IMR-90 (cell line): ENCODE measurements around the gene ATP1A3. TPM values are rescaled to one million over a fixed set of nuclear protein-coding genes. Genes with fewer than 3 reads are reported as not detected.

Experiments
- ATAC-seq: fragments of 200-7000 bp; cut with Tn5 transposase; 2 replicates; pipeline ENCODE4 v1.9.1; 2020; ENCODE audit warnings: low read depth, mild to moderate bottlenecking, moderate library complexity
- BruUV-seq: library from RNA; stranded (reverse); fragments of 400-500 nt; replicated peaks from 2 replicates; lab custom pipeline; 2021; lab: Mats Ljungman, UMichigan
- CTCF ChIA-PET: fragments of 300-600 bp; formaldehyde crosslinking; extraction: SDS; loops from one replicate; lab custom pipeline; 2021; ENCODE audit warnings: antibody characterized with exemption; lab: Yijun Ruan, JAX
- POLR2A ChIA-PET: fragments of 300-600 bp; sonication (Branson Sonifier 250); formaldehyde crosslinking; loops from one replicate; lab custom pipeline; 2022; ENCODE audit warnings: antibody characterized with exemption; ENCODE audit not compliant: unreplicated experiment; lab: Charles Lee
- DNase-seq: peaks from one replicate; pipeline ENCODE4 v3.0.0; 2013
- H2AFZ ChIP-seq: replicated peaks from 2 replicates; pipeline ENCODE3; 2013; ENCODE audit warnings: low read length, mild to moderate bottlenecking; ENCODE audit not compliant: poor library complexity
- H2AK5ac ChIP-seq: 2 replicates; pipeline ENCODE4 v1.6.1; 2013; ENCODE audit warnings: low read depth, low read length, inconsistent platforms
- H2AK9ac ChIP-seq: replicated peaks from 2 replicates; pipeline ENCODE3; 2013; ENCODE audit warnings: mild to moderate bottlenecking, low read depth, low read length, moderate library complexity; ENCODE audit not compliant: poor library complexity
- H2BK120ac ChIP-seq: 2 replicates; pipeline ENCODE4 v1.6.1; 2013; ENCODE audit warnings: low read depth, low read length, inconsistent platforms
- H2BK15ac ChIP-seq: 3 replicates; pipeline ENCODE4 v1.6.1; 2013; ENCODE audit warnings: low read depth, low read length, inconsistent platforms
- H2BK20ac ChIP-seq: 2 replicates; pipeline ENCODE4 v1.6.1; 2013; ENCODE audit warnings: low read depth, mild to moderate bottlenecking, inconsistent platforms, low read length, moderate library complexity
- H2BK5ac ChIP-seq: 2 replicates; pipeline ENCODE4 v1.6.1; 2013; ENCODE audit warnings: mild to moderate bottlenecking, low read depth, low read length, inconsistent platforms; ENCODE audit not compliant: poor library complexity, severe bottlenecking
- H3K14ac ChIP-seq: replicated peaks from 2 replicates; pipeline ENCODE4 v1.6.1; 2013; ENCODE audit warnings: low read depth, low read length, inconsistent platforms
- H3K18ac ChIP-seq: 2 replicates; pipeline ENCODE4 v1.6.1; 2013; ENCODE audit warnings: low read depth, low read length, control low read depth
- H3K23ac ChIP-seq: 2 replicates; pipeline ENCODE4 v1.6.1; 2013; ENCODE audit warnings: low read depth, low read length, inconsistent platforms
- H3K27ac ChIP-seq: 2 replicates; pipeline ENCODE4 v1.5.1; 2013; ENCODE audit warnings: mild to moderate bottlenecking, control low read depth, low read length; ENCODE audit not compliant: insufficient read depth
- H3K27me3 ChIP-seq: 2 replicates; pipeline ENCODE4 v1.6.1; 2013; ENCODE audit warnings: low read length; ENCODE audit not compliant: control insufficient read depth, insufficient read depth
- H3K36me3 ChIP-seq: 2 replicates; pipeline ENCODE4 v1.6.1; 2013; ENCODE audit warnings: low read length, mixed read lengths; ENCODE audit not compliant: control insufficient read depth, insufficient read depth
- H3K4ac ChIP-seq: 2 replicates; pipeline ENCODE4 v1.6.1; 2013; ENCODE audit warnings: low read depth, low read length, inconsistent platforms
- H3K4me1 ChIP-seq: 2 replicates; pipeline ENCODE4 v1.6.1; 2013; ENCODE audit warnings: low read length, mixed read lengths; ENCODE audit not compliant: control insufficient read depth, insufficient read depth
- H3K4me2 ChIP-seq: 2 replicates; pipeline ENCODE4 v1.6.1; 2013; ENCODE audit warnings: low read depth, mild to moderate bottlenecking, control low read depth, low read length, moderate library complexity
- H3K4me3 ChIP-seq: 2 replicates; pipeline ENCODE4 v1.5.1; 2013; ENCODE audit warnings: low read depth, mild to moderate bottlenecking, control low read depth, low read length, moderate library complexity; ENCODE audit not compliant: insufficient read depth
- H3K56ac ChIP-seq: 2 replicates; pipeline ENCODE4 v1.6.1; 2013; ENCODE audit warnings: low read length, inconsistent platforms; ENCODE audit not compliant: insufficient read depth; ENCODE audit errors: extremely low read depth
- H3K79me1 ChIP-seq, 2 experiments: 2 replicates each; pipeline ENCODE4 v1.6.1; 2013; ENCODE audit warnings: low read length in 2 of 2, inconsistent platforms in 1 of 2, low read depth in 1 of 2
- H3K9ac ChIP-seq: 2 replicates; pipeline ENCODE4 v1.6.1; 2013; ENCODE audit warnings: low read depth, low read length, control low read depth
- H3K9me1 ChIP-seq: 2 replicates; pipeline ENCODE4 v1.6.1; 2013; ENCODE audit warnings: low read length, inconsistent platforms; ENCODE audit not compliant: insufficient read depth
- H3K9me3 ChIP-seq: 2 replicates; pipeline ENCODE4 v1.6.1; 2013; ENCODE audit warnings: low read length; ENCODE audit not compliant: control insufficient read depth, insufficient read depth
- H4K20me1 ChIP-seq: 2 replicates; pipeline ENCODE4 v1.6.1; 2013; ENCODE audit warnings: low read length, inconsistent platforms; ENCODE audit not compliant: insufficient read depth
- H4K5ac ChIP-seq: 2 replicates; pipeline ENCODE4 v1.6.1; 2013; ENCODE audit warnings: mild to moderate bottlenecking, low read depth, low read length, control low read depth
- H4K8ac ChIP-seq, 2 experiments: 2 replicates each; pipeline ENCODE4 v1.6.1; 2013; ENCODE audit warnings: low read depth in 2 of 2, low read length in 2 of 2, control low read depth in 1 of 2, inconsistent platforms in 1 of 2
- H4K91ac ChIP-seq: 2 replicates; pipeline ENCODE4 v1.6.1; 2013; ENCODE audit warnings: low read depth, low read length, inconsistent platforms; ENCODE audit not compliant: insufficient read depth
- BHLHE40 ChIP-seq: fragments of 150-350 bp; IDR thresholded peaks from 2 replicates; pipeline ENCODE4 v1.6.1; 2016; ENCODE audit warnings: mild to moderate bottlenecking, low read depth, low read length
- CEBPB ChIP-seq: IDR thresholded peaks from 2 replicates; pipeline ENCODE4 v1.6.1; 2012; ENCODE audit warnings: low read depth, low read length, improper control_type of control experiment
- CHD1 ChIP-seq: IDR thresholded peaks from 2 replicates; pipeline ENCODE4 v1.6.1; 2012; ENCODE audit warnings: low read depth, low read length, improper control_type of control experiment
- FOS ChIP-seq: fragments of 150-350 bp; IDR thresholded peaks from 2 replicates; pipeline ENCODE4 v1.6.1; 2016; ENCODE audit warnings: low read depth, low read length
- MAZ ChIP-seq: IDR thresholded peaks from 2 replicates; pipeline ENCODE4 v1.6.1; 2012; ENCODE audit warnings: low read depth, mild to moderate bottlenecking, low read length, improper control_type of control experiment, moderate library complexity, borderline replicate concordance
- MXI1 ChIP-seq: IDR thresholded peaks from 2 replicates; pipeline ENCODE4 v1.6.1; 2012; ENCODE audit warnings: low read depth, mild to moderate bottlenecking, low read length, moderate library complexity, borderline replicate concordance
- NFE2L2 ChIP-seq: fragments of 150-350 bp; IDR thresholded peaks from 2 replicates; pipeline ENCODE4 v1.6.1; 2016; ENCODE audit warnings: low read depth, mild to moderate bottlenecking, low read length
- POLR2A ChIP-seq: IDR thresholded peaks from 2 replicates; pipeline ENCODE4 v1.6.1; 2012; ENCODE audit warnings: mild to moderate bottlenecking, low read depth, low read length
- RCOR1 ChIP-seq: IDR thresholded peaks from 2 replicates; pipeline ENCODE4 v1.6.1; 2012; ENCODE audit warnings: mild to moderate bottlenecking, low read length, improper control_type of control experiment; ENCODE audit not compliant: insufficient replicate concordance
- RFX5 ChIP-seq: IDR thresholded peaks from 2 replicates; pipeline ENCODE4 v1.8.0; 2012; ENCODE audit warnings: low read depth, mild to moderate bottlenecking, low read length, moderate library complexity
- WGBS, 2 experiments: methylation state at CpG; one replicate each; pipeline versions ENCODE4 v1.1.5 to v1.1.7; 2013; ENCODE audit warnings: missing lambda C conversion rate in 2 of 2; ENCODE audit not compliant: insufficient read length in 1 of 2; ENCODE audit errors: extremely low coverage in 2 of 2; 5-methylcytosine and 5-hydroxymethylcytosine counted together
- dilution Hi-C: fragments of 300-500 bp; cut with HindIII; formaldehyde crosslinking; loops from one replicate; pipeline ENCODE4 v1.14.3; 2018; ENCODE audit warnings: low sequenced_read_pairs; ENCODE audit not compliant: unreplicated experiment
- in situ Hi-C: fragments of 300-500 bp; cut with MboI; formaldehyde crosslinking; loops from 3 replicates; pipeline ENCODE4 v1.14.3; 2019; ENCODE audit warnings: low sequenced_read_pairs, inconsistent platforms, mixed read lengths
- intact Hi-C: fragments of 100-400 bp; cut with micrococcal nuclease; formaldehyde crosslinking; loops from 2 replicates; pipeline ENCODE4 v1.10.0; 2022
- polyA plus RNA-seq, 3 experiments: library from polyadenylated mRNA; depleted of rRNA; stranded (reverse); fragments of >200 nt; gene quantifications; 2 replicates each; pipeline ENCODE4 v1.2.3, GENCODE V29; 2012; ENCODE audit warnings: low replicate concordance in 1 of 3
- total RNA-seq: library from RNA; depleted of rRNA; stranded (reverse); fragments of >200 nt; gene quantifications from 2 replicates; pipeline ENCODE4 v1.2.3, GENCODE V29; 2012
- TF ChIP-seq, protein P1 (sequence below): fragments of 150-350 bp; IDR thresholded peaks from 2 replicates; pipeline ENCODE4 v1.6.1; 2016; ENCODE audit warnings: low read depth, mild to moderate bottlenecking, low read length, moderate library complexity, borderline replicate concordance

The ATP1A3 gene
- total and polyA plus RNA-seq, 2 of the 4 experiments (the other 2 are of a cell fraction): under 0.01 to 0.12 TPM

DNA sequence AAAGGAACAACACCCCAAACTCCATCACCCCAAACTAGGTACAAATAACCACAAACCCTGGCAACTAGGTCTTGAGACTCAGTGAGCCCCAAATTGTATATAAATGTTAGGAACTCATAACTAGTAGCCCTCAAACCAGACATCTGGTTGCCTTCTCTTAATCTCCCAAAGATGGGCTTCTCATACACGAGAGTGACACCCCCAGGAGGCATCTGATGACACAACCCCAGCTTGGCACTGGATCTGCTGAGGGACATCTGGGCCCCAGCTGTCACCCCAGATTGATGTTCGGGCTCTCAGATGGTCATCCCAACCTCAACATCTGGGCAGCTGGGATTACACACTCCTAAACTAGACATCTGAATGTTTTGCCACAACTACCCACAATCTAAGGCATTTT is 49.7 kb downstream of the ATP1A3 start:
- Histone ChIP-seq H3K4me1 (no peaks in the 10 kb centered on the region; the same call in 1 of the 2 replicates), H3K18ac (no peak overlapping the region), H4K8ac (no peak overlapping the region), H4K5ac (no peak overlapping the region), H3K27me3 (peaks cover 8% of the 10 kb centered on the region), H4K91ac (no peak overlapping the region), H3K36me3 (no peaks in the 10 kb centered on the region), H2BK15ac (no peak overlapping the region), H3K4me2 (no peak overlapping the region), H2AFZ (no peak overlapping the region), H3K79me1 (no peaks in the 10 kb centered on the region), H3K4me3 (no peak overlapping the region), H3K4ac (no peak overlapping the region), H2BK5ac (no peak overlapping the region), H3K9me3 (no peaks in the 10 kb centered on the region), H3K9ac (no peak overlapping the region), H3K56ac (no peak overlapping the region), H3K9me1 (no peaks in the 10 kb centered on the region), H2AK5ac (no peak overlapping the region), H2BK20ac (no peak overlapping the region), H3K23ac (no peak overlapping the region), H2AK9ac (no peak overlapping the region), H4K20me1 (no peaks in the 10 kb centered on the region), H3K27ac (no peak overlapping the region), H3K14ac (no peak overlapping the region), H2BK120ac (no peak overlapping the region)
- WGBS, 2 experiments: 83% methylated on average over 1 of the region's 2 CpGs; no CpG with 5 or more reads in 1 of the 2 experiments
- in situ Hi-C loops: no loop called here
- TF ChIP-seq POLR2A (no peak), RCOR1 (no peak), BHLHE40 (no peak), CHD1 (no peak), FOS (no peak), MXI1 (no peak), NFE2L2 (no peak), RFX5 (no peak), MAZ (no peak), CEBPB (no peak)
- TF ChIP-seq, protein P1, sequence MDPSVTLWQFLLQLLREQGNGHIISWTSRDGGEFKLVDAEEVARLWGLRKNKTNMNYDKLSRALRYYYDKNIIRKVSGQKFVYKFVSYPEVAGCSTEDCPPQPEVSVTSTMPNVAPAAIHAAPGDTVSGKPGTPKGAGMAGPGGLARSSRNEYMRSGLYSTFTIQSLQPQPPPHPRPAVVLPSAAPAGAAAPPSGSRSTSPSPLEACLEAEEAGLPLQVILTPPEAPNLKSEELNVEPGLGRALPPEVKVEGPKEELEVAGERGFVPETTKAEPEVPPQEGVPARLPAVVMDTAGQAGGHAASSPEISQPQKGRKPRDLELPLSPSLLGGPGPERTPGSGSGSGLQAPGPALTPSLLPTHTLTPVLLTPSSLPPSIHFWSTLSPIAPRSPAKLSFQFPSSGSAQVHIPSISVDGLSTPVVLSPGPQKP: no peak
- ATAC-seq (no peak), DNase-seq (no peak)
- ChIA-PET POLR2A (interaction anchor here (0.7 kb wide), 1 partner anchor 43 kb away, joined by 7 read pairs; no protein-coding TSS in a partner anchor), CTCF (no interaction called here)
- intact Hi-C loops: no loop called here
- dilution Hi-C loops: no loop called here
- BruUV-seq: no TSS peak
